GM18511 (cell line): ENCODE data around the gene CTSW.

Experiments used
- ATAC-seq: cut with Tn5 transposase; IDR thresholded peaks from one replicate; pipeline ENCODE4 v1.9.1; 2021; ENCODE audit warnings: mild to moderate bottlenecking, moderate library complexity; ENCODE audit not compliant: unreplicated experiment

Gene CTSW

GRCh38 chr11:65867284-65868071 lies 12.2 kb upstream of the CTSW start:
- no peak for ATAC-seq

DNA sequence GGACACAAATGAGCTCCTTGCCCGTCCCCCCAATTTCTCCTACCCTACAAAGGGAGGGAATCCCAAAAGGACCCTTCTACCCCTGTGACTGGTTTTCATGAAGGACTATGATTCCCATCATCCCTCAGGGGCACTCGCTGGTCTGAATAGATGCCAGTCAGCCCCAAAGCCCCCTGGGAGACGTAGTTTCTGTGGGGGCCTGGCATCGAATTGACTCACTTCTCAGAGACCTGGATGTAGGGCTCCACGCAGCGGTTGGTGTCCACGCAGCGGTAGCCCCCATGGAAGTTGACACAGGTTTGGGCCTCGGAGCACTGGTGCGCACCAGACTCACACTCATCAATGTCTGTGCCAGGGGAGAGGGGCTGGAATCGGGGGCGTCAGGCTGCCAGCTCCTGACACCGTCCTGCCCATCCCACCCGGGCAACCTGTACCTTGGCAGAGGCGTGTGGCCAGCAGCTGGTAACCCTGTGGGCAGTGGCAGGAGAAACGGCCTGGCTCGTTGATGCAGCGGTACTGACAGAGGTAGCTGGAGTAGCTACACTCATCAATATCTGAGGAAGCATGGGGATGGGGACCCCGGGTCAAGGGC lies 11.5 kb upstream of the CTSW start:
- ATAC-seq: no peak

GRCh38 chr11:65868907-65869306 lies 10.7 kb upstream of the CTSW start:
- no peak for ATAC-seq

- ATAC-seq: no peak
Measured at GRCh38 chr11:65869643-65870306, 9.9 kb upstream of the CTSW start.

DNA sequence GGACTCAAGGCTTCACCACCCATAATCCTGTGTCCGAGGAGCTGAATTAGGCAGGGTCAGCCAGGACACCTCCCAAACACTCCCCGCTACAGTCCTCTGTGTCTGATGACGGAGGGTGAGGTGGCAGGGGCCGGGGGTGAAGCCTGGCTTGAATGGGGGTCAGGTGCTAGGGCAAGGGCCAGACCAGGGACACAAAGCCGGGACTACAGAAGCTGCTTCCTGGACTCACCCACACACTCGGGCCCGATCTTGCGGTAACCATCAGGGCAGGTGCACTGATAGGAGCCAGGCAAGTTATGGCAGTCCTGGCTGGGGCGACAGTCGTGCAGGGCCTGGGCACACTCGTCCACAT lies 9.4 kb upstream of the CTSW start:
- no peak for ATAC-seq

- no peak for ATAC-seq
Measured at GRCh38 chr11:65870706-65871681, 8.6 kb upstream of the CTSW start.

GRCh38 chr11:65871811-65872548 lies 7.7 kb upstream of the CTSW start:
- ATAC-seq: no peak

- ATAC-seq: no peak
Measured at GRCh38 chr11:65872586-65873317, 6.9 kb upstream of the CTSW start, which contains the start of gene EFEMP2. Gene EFEMP2 (minus strand): TSS chr11:65872800. CDS start chr11:65872354, 446 bp downstream.

GRCh38 chr11:65873318-65874156 lies 6.1 kb upstream of the CTSW start:
- peak; percentile 83 for ATAC-seq

DNA sequence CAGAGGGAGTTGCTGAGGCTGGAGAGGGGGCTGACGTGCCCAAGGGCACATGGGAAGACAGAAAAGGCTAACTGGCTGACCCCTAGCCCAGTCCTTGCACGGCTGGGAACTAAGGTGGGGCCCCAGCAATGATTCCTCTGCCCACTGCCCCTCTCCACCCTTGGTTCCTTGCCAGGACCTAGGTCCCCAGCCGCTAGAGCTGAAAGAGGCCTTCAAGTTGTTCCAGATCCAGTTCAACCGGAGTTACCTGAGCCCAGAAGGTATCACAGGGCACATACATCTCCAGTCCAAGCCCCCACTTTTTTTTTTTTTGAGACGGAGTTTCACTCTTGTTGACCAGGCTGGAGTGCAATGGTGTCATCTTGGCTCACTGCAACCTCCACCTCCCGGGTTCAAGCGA lies 390 bp downstream of the CTSW start:
- no peak for ATAC-seq

- ATAC-seq: no peak
Measured at GRCh38 chr11:65880844-65881421, 1.3 kb downstream of the CTSW start.

DNA sequence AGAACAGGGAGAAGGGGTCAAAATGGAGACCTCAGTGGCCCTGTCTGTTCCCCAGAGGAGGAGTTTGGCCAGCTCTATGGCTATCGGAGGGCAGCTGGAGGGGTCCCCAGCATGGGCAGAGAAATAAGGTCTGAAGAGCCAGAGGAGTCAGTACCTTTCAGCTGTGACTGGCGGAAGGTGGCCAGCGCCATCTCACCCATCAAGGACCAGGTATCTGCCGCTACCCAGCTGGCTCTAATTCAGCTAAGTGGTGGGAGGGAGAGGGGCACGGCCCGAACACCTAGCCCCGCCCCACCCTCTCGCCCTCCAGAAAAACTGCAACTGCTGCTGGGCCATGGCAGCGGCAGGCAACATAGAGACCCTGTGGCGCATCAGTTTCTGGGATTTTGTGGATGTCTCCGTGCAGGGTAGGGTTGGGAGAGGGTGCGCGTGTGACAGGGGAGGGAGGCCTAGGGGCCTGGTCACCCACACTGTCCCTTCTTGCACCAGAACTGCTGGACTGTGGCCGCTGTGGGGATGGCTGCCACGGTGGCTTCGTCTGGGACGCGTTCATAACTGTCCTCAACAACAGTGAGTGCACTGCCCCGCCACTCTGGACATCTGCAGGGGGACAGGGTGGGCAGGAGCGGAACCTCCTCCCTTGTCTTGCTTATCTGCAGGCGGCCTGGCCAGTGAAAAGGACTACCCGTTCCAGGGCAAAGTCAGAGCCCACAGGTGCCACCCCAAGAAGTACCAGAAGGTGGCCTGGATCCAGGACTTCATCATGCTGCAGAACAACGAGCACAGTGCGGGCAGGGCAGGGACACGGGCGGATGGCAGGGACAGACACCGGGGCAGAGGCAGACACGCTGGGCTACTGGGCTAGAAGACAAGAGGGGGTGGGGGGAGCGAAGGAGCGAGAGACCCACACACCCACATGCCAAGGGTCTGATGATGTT lies 2.8 kb downstream of the CTSW start:
- no peak for ATAC-seq

DNA sequence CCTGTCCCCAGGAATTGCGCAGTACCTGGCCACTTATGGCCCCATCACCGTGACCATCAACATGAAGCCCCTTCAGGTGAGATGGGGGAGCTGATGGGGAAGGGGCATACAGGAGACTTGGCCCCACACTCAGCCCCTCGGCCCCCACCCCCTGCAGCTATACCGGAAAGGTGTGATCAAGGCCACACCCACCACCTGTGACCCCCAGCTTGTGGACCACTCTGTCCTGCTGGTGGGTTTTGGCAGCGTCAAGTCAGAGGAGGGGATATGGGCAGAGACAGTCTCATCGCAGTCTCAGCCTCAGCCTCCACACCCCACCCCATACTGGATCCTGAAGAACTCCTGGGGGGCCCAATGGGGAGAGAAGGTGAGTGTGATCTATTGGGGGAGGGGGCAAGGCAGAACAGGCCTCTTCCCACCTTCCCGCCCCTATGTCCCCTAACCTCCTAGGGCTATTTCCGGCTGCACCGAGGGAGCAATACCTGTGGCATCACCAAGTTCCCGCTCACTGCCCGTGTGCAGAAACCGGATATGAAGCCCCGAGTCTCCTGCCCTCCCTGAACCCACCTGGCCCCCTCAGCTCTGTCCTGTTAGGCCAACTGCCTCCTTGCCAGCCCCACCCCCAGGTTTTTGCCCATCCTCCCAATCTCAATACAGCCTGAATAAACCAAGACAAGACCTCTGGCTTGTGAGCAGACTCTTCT lies 3.6 kb downstream of the CTSW start:
- ATAC-seq: no peak

- ATAC-seq: no peak
Measured at GRCh38 chr11:65883786-65884715, 4.4 kb downstream of the CTSW start.

GRCh38 chr11:65884716-65885092 lies 5.1 kb downstream of the CTSW start:
- ATAC-seq: no peak

DNA sequence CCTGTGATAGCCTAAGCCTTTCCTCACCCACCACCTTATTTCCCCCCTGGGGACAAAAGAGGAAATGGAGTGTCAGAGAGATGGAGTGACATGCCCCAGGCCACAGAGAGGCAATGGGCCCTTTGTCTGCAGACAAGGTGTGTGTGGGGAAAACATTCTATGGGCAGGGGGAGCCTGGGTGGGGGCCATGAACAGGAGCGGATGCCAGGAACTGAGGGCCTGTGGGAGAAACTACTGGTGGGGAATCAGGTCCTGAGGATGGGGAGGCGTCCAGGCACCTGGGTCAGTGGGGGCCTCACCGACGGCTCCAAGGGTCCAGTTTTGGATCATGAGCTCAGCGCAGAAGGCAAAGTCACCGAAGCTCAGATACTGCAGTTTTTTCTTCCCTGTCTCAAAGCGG lies 5.6 kb downstream of the CTSW start:
- no peak for ATAC-seq
